GM19351 (cell line): ENCODE results near the gene ABCC3.

Experiments used
- ATAC-seq: cut with Tn5 transposase; IDR thresholded peaks from one replicate; pipeline ENCODE4 v1.9.1; 2021; ENCODE audit warnings: mild to moderate bottlenecking, moderate library complexity; ENCODE audit not compliant: unreplicated experiment

The ABCC3 gene

GRCh38 chr17:50683434-50684287, 49.0 kb downstream of the ABCC3 start:
- no peak for ATAC-seq

- ATAC-seq = no peak
Measured at GRCh38 chr17:50684288-50684611, 49.6 kb downstream of the ABCC3 start.

- ATAC-seq = no peak
Measured at GRCh38 chr17:50684612-50685333, 50.1 kb downstream of the ABCC3 start.

DNA sequence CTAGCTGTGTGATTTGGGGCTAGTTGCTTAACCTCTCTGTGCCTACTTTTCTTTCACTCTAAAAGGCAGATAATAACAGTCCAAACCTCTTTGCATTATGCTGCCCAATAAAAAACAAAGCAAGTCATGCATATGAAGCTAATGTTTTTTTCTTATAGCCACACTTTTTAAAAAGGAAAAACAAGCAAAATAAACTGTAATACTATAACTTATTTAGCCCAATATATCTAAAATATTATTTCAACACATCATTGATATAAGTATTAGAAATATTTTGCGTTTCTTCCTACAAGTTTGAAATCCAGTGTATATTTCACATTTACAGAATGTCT, 50.6 kb downstream of the ABCC3 start:
- no peak for ATAC-seq

GRCh38 chr17:50685691-50686493, 51.2 kb downstream of the ABCC3 start:
- ATAC-seq = no peak

- ATAC-seq = no peak
Measured at GRCh38 chr17:50686494-50687199, 52.0 kb downstream of the ABCC3 start.

- no peak for ATAC-seq
Measured at GRCh38 chr17:50687200-50688066, 52.8 kb downstream of the ABCC3 start.

GRCh38 chr17:50688245-50688644, 53.6 kb downstream of the ABCC3 start:
- no peak for ATAC-seq

DNA sequence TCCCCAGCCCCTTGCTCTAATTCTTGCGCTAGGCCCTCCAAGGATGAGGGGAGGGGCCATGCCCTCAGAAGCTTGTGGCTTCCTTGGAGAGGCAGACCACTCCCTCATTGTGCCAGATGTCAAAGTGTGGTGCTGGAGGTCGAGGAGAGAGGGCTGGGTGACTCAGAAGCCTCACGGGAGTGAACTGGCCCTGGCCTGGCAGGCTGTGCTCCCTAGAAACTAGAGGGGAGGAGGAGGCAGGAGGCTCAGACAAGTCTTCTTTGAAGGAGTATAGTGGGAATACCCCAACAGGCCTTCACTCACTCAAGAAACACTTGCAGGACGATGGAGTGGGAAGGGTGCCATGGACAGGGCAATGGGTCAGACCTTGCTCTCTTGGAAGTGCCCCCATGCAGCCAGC, 54.6 kb downstream of the ABCC3 start:
- no peak for ATAC-seq

DNA sequence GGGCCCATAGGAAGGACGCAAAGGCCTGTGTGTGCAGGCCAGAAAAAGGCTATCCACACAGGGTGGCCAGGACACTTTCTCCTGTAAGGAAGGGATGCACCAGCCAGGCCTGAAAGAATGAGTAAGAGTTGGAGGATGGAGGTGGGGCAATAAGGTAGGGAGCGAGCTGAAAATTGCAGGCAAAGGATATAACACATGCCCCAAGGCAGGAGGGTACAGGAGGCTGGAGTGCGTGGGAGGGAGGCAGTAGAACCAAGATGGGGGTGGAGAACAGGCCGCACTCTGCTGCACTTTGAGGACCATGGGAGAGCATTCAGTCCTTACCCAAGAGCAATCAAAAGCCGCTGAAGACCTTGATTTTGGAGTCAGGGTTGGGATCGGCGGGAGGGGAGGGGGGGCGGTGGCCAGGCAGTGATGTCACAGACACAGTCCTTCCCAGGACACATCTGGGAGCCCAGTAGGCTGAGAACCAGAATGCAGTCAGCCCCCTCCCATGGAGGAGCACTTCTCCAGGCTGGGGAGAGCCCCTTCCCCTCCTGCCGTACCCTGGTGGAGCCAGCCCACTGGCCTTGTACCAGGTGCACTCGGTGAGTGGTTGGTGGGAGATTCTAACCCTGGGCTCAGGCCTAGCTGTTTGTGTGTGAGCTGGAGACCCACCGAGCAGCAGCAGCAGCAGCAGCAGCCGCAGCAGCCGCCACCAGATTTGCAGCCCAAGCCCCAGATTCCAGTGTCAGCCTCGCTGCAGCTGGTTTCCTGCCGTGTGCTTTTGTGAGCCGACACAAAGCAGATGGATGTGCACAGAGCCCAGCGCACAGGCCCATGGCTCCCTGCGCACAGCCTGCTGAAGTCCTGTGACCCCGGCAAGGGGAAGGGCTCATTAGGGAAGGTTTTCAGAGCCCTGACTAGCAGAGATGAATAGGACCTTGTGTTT, 55.5 kb downstream of the ABCC3 start:
- ATAC-seq = no peak

DNA sequence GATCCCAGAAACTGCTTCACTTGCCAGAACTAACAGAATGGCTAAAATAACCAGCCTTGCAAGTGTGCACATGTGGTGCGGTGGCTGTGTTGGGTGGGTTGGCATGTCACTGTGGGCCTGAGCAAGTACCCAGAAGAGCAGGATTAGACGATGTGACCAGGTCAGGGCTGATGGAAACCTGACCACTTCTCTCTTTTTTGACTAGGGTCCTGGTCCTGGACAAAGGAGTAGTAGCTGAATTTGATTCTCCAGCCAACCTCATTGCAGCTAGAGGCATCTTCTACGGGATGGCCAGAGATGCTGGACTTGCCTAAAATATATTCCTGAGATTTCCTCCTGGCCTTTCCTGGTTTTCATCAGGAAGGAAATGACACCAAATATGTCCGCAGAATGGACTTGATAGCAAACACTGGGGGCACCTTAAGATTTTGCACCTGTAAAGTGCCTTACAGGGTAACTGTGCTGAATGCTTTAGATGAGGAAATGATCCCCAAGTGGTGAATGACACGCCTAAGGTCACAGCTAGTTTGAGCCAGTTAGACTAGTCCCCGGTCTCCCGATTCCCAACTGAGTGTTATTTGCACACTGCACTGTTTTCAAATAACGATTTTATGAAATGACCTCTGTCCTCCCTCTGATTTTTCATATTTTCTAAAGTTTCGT, 56.3 kb downstream of the ABCC3 start:
- no peak for ATAC-seq

- no peak for ATAC-seq
Measured at GRCh38 chr17:50691550-50692447, 57.1 kb downstream of the ABCC3 start.

GRCh38 chr17:50692448-50693035, 57.9 kb downstream of the ABCC3 start:
- no peak for ATAC-seq

DNA sequence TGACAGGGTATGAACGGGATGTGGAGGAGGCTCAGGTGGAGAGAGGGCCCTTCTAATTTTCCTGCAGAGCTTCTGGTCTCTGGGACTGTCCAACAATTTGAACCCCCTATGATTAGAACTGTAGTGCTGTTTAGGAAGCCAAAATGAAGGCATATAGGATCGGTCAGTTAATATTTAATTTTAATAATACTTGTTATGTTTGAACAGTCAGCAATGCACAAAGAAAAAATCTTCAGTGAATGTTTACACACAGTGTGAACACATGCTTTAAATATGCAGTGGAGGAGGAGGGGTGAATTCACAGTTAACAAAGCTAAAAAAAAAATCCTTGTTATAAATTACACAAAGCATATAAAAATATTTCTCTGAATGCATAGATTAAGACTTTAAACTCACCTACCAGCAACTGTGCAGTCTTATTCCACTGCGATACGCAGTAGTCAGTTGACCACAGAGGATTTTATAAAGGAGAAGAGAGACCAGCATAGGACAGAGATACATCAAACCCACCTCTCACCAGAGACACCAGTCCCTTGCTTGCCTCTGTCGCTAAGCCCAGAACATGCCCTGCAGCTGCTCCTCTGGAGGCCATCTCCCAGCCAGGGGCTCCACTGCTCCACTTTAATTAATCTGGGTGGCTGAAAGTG, 58.5 kb downstream of the ABCC3 start:
- no peak for ATAC-seq

GRCh38 chr17:50696365-50696879, 61.7 kb downstream of the ABCC3 start:
- ATAC-seq = no peak

DNA sequence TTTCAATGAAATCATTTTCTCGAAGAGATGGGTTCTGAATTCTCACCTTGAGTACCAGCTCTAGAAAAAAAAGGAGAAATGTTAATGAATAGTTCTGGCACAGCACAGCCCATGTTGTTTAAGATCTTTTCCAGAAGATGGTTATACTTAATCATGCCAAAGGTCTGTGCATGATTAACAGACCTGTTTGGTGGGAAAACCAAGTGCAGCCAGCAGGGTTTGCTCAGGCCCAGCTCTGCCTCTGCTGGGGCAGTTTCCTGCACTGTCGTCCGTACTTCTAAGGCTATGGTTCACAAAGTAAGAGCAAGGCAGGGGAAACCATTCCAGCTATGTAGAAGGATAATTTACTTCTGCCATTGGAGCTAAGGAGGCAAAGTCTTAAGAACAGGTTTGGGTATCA, 62.4 kb downstream of the ABCC3 start:
- ATAC-seq = no peak
